Measurements from ENCODE around the gene UFD1. TPM values are rescaled to one million over a fixed set of nuclear protein-coding genes. Genes with fewer than 3 reads are reported as not detected.

Gene UFD1
- total RNA-seq, 1 experiment from 2014 or later: 74.4 TPM

DNA sequence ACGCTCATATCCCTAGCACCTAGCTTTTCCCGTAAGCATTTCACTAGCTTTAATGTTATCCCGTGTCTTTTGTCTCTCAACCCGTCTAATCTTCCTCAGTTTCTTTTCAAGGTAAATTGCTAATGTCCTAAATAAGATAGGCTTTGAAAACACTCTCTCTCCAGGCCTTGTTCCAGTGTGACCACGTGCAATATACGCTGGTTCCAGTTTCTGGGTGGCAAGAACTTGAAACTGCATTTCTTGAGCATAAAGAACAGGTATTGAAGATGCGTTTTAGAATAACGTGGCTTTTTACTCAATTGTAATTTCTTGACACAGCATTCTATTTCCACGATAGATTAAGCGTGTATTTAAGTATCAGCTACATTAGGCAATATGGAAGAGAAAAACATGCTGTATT lies 1.8 kb upstream of the UFD1 start:
- H4K8ac ChIP-seq (replicated peaks; ENCODE audit: insufficient read length, low read depth, low read length): no peak overlapping the region
- H2BK15ac ChIP-seq (ENCODE audit: low read depth, low read length): no peak overlapping the region
- H3K4ac ChIP-seq (ENCODE audit: low read depth, low read length): no peak overlapping the region
- H2BK5ac ChIP-seq (ENCODE audit: insufficient read length, low read length): no peak overlapping the region
- H3K14ac ChIP-seq (ENCODE audit: insufficient read depth, low read length): no peak overlapping the region
- no peaks in the 10 kb centered on the region for H3K27me3 ChIP-seq (ENCODE audit: insufficient read depth, low read length)
- H2AK5ac ChIP-seq (ENCODE audit: insufficient read length, low read length): no peak overlapping the region
- WGBS (ENCODE audit: extremely low coverage, insufficient read length, low lambda C conversion rate): no CpG with 5 or more reads among the region's 10 CpGs
- no peak overlapping the region for H2AFZ ChIP-seq (ENCODE audit: low read length)
- peaks cover 3% of the 10 kb centered on the region for H3K4me1 ChIP-seq (ENCODE audit: insufficient read depth, low read length)
- Mint-ChIP-seq H3K9me3 (no peaks in the 10 kb centered on the region), H3K27me3 (ENCODE audit: low read depth) (no peaks in the 10 kb centered on the region; the same call in 1 of the 2 replicates), H3K4me3 (peak overlapping the region; percentile 98), H3K4me1 (peaks cover 20% of the 10 kb centered on the region in 2 experiments), H3K27ac (no peak overlapping the region; a peak in 1 of 7 replicates), H3K36me3 (ENCODE audit: insufficient read depth in 1 of 3, low read depth in 3 of 3) (peaks cover 21 to 40% (median 33%) of the 10 kb centered on the region in 3 experiments)
- no peak overlapping the region for H3K27ac ChIP-seq (ENCODE audit: insufficient read length, low read depth, low read length)
- no peak overlapping the region for H3K23ac ChIP-seq (ENCODE audit: insufficient read length, low read depth, low read length)
- H3K79me2 ChIP-seq (ENCODE audit: insufficient read depth, low read length): peaks cover 20% of the 10 kb centered on the region; the same call in 1 of the 2 replicates
- H2BK12ac ChIP-seq (ENCODE audit: insufficient read length, low read depth, low read length): no peak overlapping the region
- peaks cover 13% of the 10 kb centered on the region for H3K23me2 ChIP-seq (ENCODE audit: insufficient read length, low read depth, low read length, poor library complexity, severe bottlenecking)
- H4K20me1 ChIP-seq (ENCODE audit: control insufficient read depth, insufficient read depth, insufficient read length): no peaks in the 10 kb centered on the region
- H2BK20ac ChIP-seq (ENCODE audit: low read depth, low read length, poor library complexity, severe bottlenecking): no peak overlapping the region
- no peak overlapping the region for H4K91ac ChIP-seq (ENCODE audit: insufficient read length, low read depth, low read length)
- TF ChIP-seq, protein P1, sequence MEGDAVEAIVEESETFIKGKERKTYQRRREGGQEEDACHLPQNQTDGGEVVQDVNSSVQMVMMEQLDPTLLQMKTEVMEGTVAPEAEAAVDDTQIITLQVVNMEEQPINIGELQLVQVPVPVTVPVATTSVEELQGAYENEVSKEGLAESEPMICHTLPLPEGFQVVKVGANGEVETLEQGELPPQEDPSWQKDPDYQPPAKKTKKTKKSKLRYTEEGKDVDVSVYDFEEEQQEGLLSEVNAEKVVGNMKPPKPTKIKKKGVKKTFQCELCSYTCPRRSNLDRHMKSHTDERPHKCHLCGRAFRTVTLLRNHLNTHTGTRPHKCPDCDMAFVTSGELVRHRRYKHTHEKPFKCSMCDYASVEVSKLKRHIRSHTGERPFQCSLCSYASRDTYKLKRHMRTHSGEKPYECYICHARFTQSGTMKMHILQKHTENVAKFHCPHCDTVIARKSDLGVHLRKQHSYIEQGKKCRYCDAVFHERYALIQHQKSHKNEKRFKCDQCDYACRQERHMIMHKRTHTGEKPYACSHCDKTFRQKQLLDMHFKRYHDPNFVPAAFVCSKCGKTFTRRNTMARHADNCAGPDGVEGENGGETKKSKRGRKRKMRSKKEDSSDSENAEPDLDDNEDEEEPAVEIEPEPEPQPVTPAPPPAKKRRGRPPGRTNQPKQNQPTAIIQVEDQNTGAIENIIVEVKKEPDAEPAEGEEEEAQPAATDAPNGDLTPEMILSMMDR (conservative IDR thresholded peaks at IDR 0.05): no peak
- no peak overlapping the region for H4K5ac ChIP-seq (ENCODE audit: insufficient read length, low read depth, low read length)
- no peaks in the 10 kb centered on the region for H3K9me3 ChIP-seq (ENCODE audit: control insufficient read depth, low read depth, low read length)
- H3K18ac ChIP-seq (ENCODE audit: insufficient read length, low read depth, low read length): no peak overlapping the region
- H3K56ac ChIP-seq (ENCODE audit: insufficient read length, low read depth, low read length): no peak overlapping the region
- H3K79me1 ChIP-seq (ENCODE audit: insufficient read depth, low read depth, low read length, poor library complexity, severe bottlenecking): no peaks in the 10 kb centered on the region
- no peak overlapping the region for H2BK120ac ChIP-seq (ENCODE audit: low read depth, low read length, poor library complexity, severe bottlenecking)
- H3T11ph ChIP-seq (ENCODE audit: low read length): no peak overlapping the region
- H3K4me2 ChIP-seq (ENCODE audit: insufficient read depth, insufficient read length, low read length): peak overlapping the region; percentile 75
- peak overlapping the region; percentile 94 for H3K9ac ChIP-seq (ENCODE audit: extremely low read depth, insufficient read length, low read length)
- no peak for DNase-seq

Measured in H9 (cell line).